ENCODE results near the gene TPK1. TPM values are rescaled to one million over a fixed set of nuclear protein-coding genes. Genes with fewer than 3 reads are reported as not detected.

The TPK1 gene
- total RNA-seq, 1 donor from 2014 or later: 2.2 TPM

GRCh38 chr7:144632724-144633123 lies 203.1 kb downstream of the TPK1 start:
- Mint-ChIP-seq H3K27ac (no peak overlapping the region), H3K4me1 (ENCODE audit: low read depth) (peaks cover 4% of the 10 kb centered on the region), H3K9me3 (ENCODE audit: low read depth) (peaks cover 8% of the 10 kb centered on the region), H3K4me3 (ENCODE audit: low read depth) (no peak overlapping the region), H3K36me3 (ENCODE audit: insufficient read depth) (peaks cover 5% of the 10 kb centered on the region), H3K27me3 (no peaks in the 10 kb centered on the region)
- TF ChIP-seq, protein P1, sequence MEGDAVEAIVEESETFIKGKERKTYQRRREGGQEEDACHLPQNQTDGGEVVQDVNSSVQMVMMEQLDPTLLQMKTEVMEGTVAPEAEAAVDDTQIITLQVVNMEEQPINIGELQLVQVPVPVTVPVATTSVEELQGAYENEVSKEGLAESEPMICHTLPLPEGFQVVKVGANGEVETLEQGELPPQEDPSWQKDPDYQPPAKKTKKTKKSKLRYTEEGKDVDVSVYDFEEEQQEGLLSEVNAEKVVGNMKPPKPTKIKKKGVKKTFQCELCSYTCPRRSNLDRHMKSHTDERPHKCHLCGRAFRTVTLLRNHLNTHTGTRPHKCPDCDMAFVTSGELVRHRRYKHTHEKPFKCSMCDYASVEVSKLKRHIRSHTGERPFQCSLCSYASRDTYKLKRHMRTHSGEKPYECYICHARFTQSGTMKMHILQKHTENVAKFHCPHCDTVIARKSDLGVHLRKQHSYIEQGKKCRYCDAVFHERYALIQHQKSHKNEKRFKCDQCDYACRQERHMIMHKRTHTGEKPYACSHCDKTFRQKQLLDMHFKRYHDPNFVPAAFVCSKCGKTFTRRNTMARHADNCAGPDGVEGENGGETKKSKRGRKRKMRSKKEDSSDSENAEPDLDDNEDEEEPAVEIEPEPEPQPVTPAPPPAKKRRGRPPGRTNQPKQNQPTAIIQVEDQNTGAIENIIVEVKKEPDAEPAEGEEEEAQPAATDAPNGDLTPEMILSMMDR (IDR thresholded peaks at IDR 0.05; ENCODE audit: unreplicated experiment): no peak
- DNase-seq (ENCODE audit: low spot score, unreplicated experiment): no peak

- Mint-ChIP-seq H3K36me3 (ENCODE audit: insufficient read depth) (peaks cover 5% of the 10 kb centered on the region), H3K4me1 (ENCODE audit: low read depth) (peaks cover 6% of the 10 kb centered on the region), H3K9me3 (ENCODE audit: low read depth) (peaks cover 8% of the 10 kb centered on the region), H3K27me3 (no peaks in the 10 kb centered on the region), H3K4me3 (ENCODE audit: low read depth) (no peak overlapping the region), H3K27ac (no peak overlapping the region)
- DNase-seq (ENCODE audit: low spot score, unreplicated experiment): no peak
- TF ChIP-seq, protein P1 (IDR thresholded peaks at IDR 0.05; ENCODE audit: unreplicated experiment): no peak
These were observed 206.3 kb downstream of the TPK1 start for GRCh38 chr7:144629598-144629997.

DNA sequence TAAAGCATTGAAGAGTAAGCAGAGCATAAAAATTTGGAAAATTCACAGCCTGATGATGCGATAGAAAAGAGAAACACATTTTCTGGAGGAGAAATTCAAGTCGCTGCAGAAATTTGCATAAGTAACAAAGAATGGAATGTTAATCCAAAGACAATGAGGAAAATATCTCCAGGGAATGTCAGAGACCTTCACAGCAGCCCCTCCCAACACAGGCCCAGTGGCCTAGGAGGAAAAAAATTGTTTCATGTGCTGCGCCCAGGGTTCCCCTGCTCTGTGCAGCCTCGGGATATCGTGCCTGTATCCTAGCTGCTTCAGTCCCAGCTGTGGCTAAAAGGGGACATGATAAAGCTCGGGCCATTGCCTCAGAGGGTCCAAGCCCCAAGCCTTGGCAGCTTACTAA lies 206.8 kb downstream of the TPK1 start:
- Mint-ChIP-seq H3K9me3 (ENCODE audit: low read depth) (peaks cover 8% of the 10 kb centered on the region), H3K36me3 (ENCODE audit: insufficient read depth) (peaks cover 5% of the 10 kb centered on the region), H3K4me3 (ENCODE audit: low read depth) (no peak overlapping the region), H3K27me3 (no peaks in the 10 kb centered on the region), H3K4me1 (ENCODE audit: low read depth) (peaks cover 10% of the 10 kb centered on the region), H3K27ac (no peak overlapping the region)
- DNase-seq (ENCODE audit: low spot score, unreplicated experiment): no peak
- TF ChIP-seq, protein P1 (IDR thresholded peaks at IDR 0.05; ENCODE audit: unreplicated experiment): no peak

- no peaks in the 10 kb centered on the region for H3K27me3 Mint-ChIP-seq
- H3K9me3 Mint-ChIP-seq (ENCODE audit: low read depth): peaks cover 8% of the 10 kb centered on the region
- no peak for DNase-seq (ENCODE audit: low spot score, unreplicated experiment)
- peaks cover 13% of the 10 kb centered on the region for H3K4me1 Mint-ChIP-seq (ENCODE audit: low read depth)
- TF ChIP-seq, protein P1 (IDR thresholded peaks at IDR 0.05; ENCODE audit: unreplicated experiment): no peak
- H3K4me3 Mint-ChIP-seq (ENCODE audit: low read depth): no peak overlapping the region
- H3K27ac Mint-ChIP-seq: no peak overlapping the region
- H3K36me3 Mint-ChIP-seq (ENCODE audit: insufficient read depth): peaks cover 5% of the 10 kb centered on the region
These were observed 207.7 kb downstream of the TPK1 start for GRCh38 chr7:144628176-144628575.

GRCh38 chr7:144622745-144623144 lies 213.1 kb downstream of the TPK1 start:
- DNase-seq (ENCODE audit: low spot score, unreplicated experiment): no peak
- no peak overlapping the region for H3K4me3 Mint-ChIP-seq (ENCODE audit: low read depth)
- H3K27me3 Mint-ChIP-seq: no peaks in the 10 kb centered on the region
- no peak overlapping the region for H3K27ac Mint-ChIP-seq
- peaks cover 16% of the 10 kb centered on the region for H3K4me1 Mint-ChIP-seq (ENCODE audit: low read depth)
- peaks cover 11% of the 10 kb centered on the region for H3K9me3 Mint-ChIP-seq (ENCODE audit: low read depth)
- H3K36me3 Mint-ChIP-seq (ENCODE audit: insufficient read depth): no peaks in the 10 kb centered on the region
- TF ChIP-seq, protein P1 (IDR thresholded peaks at IDR 0.05; ENCODE audit: unreplicated experiment): no peak
